NCI-H1105 (cell line): ENCODE data around the gene HBP1.
"Not testable (repeated sequence)": the region's sequence is repeated elsewhere in the genome, so short reads cannot be mapped to it uniquely, and the experiment has no call there.

ENCODE experiments used
- DNase-seq: peaks from one replicate; lab custom pipeline; 2025; lab: John Stamatoyannopoulos, UW

HBP1 gene

DNA sequence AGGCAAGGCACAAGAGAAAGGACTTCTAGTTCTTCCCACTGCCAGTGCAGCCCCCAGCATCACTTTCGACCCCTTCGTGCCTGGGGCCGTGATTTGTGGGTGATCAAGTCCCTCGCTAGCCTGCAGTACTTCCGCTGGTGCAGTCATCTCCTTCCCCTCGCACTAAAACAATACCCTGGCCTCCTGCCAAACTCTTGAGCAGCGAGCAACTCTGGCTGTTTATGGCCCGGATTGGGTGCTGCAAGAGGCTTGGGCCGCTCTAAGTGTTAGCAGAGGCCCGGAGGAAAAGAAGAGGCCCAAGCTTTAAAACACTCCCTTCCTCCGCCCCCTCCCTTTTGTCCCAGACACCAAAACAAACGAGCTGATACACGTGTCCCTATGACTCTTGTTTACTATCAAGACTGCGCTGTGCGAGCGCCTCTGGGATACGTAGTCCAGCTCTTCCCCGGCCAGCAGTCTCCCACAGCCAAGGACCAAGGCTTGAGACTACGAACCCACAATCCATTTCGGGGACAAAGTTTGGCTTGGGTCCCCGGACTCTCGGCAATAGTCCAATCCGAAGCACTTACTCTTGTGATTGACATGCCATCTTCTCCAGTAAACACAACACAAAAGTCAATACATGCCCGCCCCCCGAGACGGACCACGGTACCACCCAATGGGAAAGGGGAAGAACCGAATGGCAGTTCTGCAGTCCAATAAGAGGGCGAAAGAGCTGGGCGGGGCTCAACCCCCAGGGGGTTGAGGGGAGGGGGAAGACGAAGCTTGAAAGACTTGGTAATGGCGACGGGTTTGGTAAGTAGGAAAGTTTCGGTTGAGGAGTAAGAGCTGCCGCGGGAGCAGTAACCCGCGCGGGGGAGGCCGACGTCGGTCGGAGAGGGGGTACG, at the start of gene HBP1:
Gene HBP1 (plus strand): TSS at position 771 of the 887 bp plus-strand sequence. CDS start 10,891 bp downstream, outside the sequence.
- peak; percentile 99 for DNase-seq

- DNase-seq, result no peak
Measured at GRCh38 chr7:107119376-107120105, 49.3 kb upstream of the HBP1 start.

GRCh38 chr7:107122486-107122911, 46.3 kb upstream of the HBP1 start:
- no peak for DNase-seq

- DNase-seq, result no peak
Measured at GRCh38 chr7:107123392-107123791, 45.4 kb upstream of the HBP1 start.

DNA sequence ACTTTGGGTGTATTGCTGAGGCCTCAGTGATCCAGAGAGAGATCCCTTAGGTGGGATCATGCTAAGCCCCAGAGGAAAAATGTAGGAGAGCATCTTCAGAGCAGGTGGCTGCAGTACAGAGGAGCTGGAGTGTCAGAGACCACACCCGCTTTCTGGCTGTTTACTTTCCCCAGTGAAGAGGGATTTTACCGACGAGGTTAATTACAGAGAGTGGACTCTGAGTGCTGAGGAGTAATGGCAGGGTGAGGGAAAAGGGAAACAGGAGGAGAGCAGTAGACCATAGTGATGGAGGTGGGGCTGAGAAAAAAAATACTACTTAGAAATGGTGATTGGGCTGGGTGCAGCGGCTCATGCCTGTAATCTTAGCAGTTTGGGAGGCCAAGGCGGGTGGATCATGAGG, 43.3 kb upstream of the HBP1 start:
- peak; percentile 88 for DNase-seq

GRCh38 chr7:107128217-107128616, 40.6 kb upstream of the HBP1 start:
- no peak for DNase-seq

DNA sequence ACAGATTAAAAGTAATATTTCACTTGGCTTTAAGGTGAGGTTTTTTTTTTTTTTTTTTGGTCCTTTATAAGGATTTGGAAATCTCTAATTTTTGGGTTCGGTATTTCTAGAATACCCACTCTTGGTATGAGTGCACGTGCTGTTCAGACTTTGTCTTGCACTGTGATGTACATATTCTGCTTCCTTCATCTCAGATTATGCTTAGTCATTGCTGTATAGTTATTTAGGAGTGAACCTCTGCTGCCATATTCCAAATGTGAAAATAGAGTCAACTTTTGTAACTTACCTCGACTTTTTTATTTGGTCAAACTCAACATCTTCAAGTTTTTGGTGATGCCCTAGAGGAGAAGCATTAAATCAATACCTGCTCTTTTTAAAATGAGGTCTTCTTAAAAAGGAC, 40.1 kb upstream of the HBP1 start:
- DNase-seq, result no peak

GRCh38 chr7:107130487-107131220, 38.1 kb upstream of the HBP1 start:
- DNase-seq, result no peak

DNA sequence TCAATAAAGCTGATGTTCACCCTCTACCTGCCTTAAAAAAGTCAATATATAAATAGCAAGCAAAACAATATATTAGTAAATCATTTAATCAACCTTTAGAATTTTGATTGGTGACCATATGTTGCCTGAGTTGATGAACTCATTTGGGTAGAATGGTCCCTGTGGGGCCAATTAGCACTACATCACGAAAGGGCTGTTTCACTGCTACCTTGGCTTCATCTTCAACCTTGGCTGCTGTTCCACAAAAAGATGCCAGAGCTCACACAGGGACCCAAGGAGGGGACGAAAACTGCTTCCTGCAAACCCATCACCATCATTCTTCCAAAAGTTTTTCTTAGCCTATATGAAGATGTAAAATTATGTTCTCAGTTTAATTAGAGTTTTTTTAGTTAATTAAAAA, 35.4 kb upstream of the HBP1 start:
- no peak for DNase-seq

- DNase-seq, result no peak
Measured at GRCh38 chr7:107138696-107139420, 29.9 kb upstream of the HBP1 start.

- not testable (repeated sequence) for DNase-seq
Measured at GRCh38 chr7:107143875-107144274, 24.9 kb upstream of the HBP1 start.

DNA sequence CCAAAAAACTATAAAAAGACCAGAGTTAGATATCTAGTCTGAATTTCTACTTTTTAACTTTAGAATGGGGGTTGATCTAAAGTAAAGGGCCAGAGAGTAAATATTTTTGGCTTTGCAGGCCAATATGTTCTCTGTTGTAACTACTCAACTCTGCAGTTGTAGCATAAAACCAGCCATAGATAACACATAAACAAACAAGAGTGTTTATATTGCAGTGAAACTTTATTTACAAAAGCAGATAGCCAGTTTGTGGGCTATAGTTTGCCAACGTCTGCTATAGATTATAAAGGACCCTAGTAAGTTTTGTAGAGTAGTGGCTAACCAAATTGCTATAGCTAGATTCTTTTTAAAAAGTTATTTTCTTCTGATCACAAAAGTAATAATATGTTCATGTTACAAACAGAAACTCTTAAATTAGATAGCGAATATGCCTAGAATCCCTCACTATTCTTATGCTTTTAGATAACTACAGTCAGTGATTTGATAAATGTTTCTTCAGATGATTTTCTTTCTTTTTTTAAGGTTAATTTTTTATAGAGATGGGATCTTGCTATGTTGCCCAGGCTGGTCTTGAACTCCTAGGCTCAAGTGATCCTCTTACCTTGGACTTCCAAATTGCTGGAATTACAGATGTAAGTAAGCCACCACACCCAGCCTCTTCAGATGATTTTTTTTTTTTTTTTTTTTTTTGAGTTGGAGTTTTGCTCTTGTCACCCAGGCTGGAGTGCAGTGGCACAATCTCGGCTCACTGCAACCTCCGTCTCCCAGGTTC, 23.6 kb upstream of the HBP1 start:
- DNase-seq, result no peak

DNA sequence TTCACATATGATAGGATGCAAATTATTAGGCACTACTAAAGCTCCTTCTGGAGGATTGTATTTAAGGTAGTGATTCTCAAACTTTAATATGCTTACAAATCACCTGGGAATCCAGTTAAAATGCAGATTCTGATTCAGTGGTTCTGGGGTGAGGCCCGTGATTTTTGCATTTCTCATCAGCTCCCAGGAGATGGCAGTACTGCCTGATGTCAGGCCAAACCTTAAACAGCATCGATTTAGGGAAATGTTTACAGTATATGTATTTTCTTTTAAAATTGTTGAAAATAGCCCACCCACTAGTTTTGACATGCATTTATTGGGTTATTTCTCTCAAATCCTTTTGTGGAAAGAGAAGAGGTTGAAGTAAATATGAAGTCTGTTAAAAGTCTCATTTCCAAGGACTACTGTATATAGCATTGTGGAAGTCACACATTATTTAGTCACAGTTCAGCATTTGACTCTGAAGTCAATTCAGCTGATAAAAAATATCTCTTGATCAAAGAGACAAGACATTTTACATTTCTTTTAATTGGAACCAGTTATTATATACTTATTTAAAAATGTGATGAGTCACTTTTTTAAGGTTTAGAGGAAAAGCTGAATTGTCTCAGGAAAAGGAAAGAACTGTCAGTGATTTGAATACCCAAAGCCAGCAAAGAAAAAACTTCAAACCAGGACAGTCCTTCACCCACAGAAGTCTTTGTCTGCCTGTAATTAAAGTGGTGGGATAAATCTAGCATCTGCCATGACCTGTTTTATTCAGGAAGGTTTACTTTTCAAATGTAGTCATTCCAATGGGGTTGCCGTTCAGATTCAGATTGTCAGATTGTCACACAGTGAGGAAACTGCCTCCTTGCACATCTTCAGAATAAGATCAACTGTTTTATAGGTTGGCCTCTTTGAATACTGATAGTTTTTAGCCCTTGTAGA, 21.1 kb upstream of the HBP1 start:
- no peak for DNase-seq

- no peak for DNase-seq
Measured at GRCh38 chr7:107148721-107149120, 20.1 kb upstream of the HBP1 start.

GRCh38 chr7:107149863-107150262, 18.9 kb upstream of the HBP1 start:
- DNase-seq, result no peak

- DNase-seq, result peak; percentile 39
Measured at GRCh38 chr7:107150375-107151073, 18.3 kb upstream of the HBP1 start.

DNA sequence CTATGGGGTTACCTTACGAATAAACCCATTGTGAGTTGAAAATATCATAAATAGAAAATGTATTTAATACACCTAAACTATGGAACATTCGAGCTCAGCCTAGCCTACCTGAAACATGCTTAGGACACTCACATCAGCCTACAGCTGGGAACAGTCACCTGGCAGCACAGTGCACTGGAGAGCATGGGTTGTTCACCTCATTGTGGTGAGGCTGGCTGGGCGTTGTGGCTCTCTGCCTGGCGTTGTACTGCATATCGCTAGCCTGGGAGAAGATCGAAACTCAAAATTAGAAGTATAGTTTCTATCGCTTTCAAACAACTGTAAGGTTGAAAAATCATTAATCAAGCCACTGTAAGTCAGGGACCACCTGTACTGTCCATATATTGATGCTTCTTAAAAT, 17.3 kb upstream of the HBP1 start:
- no peak for DNase-seq

- DNase-seq, result no peak
Measured at GRCh38 chr7:107152011-107152410, 16.8 kb upstream of the HBP1 start.

DNA sequence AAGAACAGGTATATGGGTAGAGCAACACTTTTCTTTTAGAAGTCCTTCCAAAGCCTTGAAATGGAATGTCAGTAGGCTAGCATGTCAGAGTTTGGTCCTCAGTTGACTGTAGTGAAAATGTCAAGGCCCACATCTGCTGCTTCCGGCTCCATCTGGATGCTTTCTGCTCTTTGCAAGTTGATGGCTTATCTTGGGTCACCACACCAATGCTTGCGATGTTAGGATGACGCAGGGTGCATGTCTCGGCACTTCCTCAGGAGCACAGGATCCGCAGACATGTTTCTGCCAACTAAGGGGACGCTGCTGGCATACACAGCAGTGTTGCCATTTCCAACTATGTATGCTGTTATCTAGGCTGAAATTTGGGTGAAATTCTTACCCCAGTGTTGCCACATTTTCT, 14.0 kb upstream of the HBP1 start:
- no peak for DNase-seq
